ENCODE measurements around the gene CCIN.

GRCh38 chr9:36152741-36153438, 16.3 kb upstream of the CCIN start:
- TF ChIP-seq MXI1 (IDR thresholded peaks at IDR 0.05; ENCODE audit: borderline replicate concordance, low read depth, low read length) (no peak), POLR2A (IDR thresholded peaks at IDR 0.05; ENCODE audit: low read depth, low read length) (no peak), CTCF (conservative IDR thresholded peaks at IDR 0.05; ENCODE audit: low read depth, low read length) (no peak)
- TF ChIP-seq, protein P1, sequence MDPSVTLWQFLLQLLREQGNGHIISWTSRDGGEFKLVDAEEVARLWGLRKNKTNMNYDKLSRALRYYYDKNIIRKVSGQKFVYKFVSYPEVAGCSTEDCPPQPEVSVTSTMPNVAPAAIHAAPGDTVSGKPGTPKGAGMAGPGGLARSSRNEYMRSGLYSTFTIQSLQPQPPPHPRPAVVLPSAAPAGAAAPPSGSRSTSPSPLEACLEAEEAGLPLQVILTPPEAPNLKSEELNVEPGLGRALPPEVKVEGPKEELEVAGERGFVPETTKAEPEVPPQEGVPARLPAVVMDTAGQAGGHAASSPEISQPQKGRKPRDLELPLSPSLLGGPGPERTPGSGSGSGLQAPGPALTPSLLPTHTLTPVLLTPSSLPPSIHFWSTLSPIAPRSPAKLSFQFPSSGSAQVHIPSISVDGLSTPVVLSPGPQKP (IDR thresholded peaks at IDR 0.05; ENCODE audit: borderline replicate concordance, low read depth, low read length) = no peak
